Suppressor macrophage treated with lipopolysaccharide for 1 hour (primary cell): ENCODE measurements around the gene OR2D2.
"Not testable (repeated sequence)": the region's sequence is repeated elsewhere in the genome, so short reads cannot be mapped to it uniquely, and the experiment has no call there.

Experiments
- DNase-seq, 3 donors: peaks; one replicate each; pipeline ENCODE4 v3.0.0-alpha.2; 2020 to 2022

Gene OR2D2

DNA sequence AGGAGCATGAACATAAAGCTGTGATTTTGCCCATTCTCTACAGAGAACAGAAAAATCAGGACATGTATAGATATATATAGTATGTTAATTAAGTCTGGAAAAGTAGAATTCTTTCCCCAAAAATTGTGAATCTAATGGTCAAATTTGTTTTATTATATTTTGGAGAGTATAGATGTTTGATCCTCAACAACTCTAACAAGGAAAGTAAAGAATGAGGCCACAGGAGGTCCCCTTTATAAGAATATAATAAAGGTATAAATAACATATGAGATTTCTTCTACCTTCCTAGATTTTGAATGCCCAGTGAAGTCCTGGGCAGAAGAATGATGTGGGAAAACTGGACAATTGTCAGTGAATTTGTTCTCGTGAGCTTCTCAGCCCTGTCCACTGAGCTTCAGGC lies 16.0 kb downstream of the OR2D2 start, which contains the start of gene OR10A4:
OR10A4 (plus strand) TSS at position 301 of the 400 bp plus-strand sequence; CDS start at position 324, 23 bp downstream.
- no peak for DNase-seq

DNA sequence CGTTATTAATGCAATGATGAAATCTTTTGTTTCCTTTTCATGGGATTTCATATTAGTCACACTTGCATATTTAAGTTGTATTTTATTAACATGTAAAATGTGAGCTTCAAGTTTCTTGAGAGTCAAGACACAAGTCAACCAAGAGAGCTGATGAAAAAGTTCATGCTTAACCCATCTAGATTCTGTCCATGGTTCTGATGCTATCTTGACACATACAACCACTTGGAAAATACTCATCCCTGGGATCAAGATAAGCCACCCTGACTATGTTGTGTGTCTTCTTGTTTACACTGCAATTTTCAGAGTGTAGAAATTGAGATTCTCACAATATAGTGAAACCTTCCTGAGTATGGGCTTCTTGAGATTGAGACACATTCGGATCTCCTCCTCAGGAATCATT lies 16.5 kb downstream of the OR2D2 start:
- no peak for DNase-seq

DNA sequence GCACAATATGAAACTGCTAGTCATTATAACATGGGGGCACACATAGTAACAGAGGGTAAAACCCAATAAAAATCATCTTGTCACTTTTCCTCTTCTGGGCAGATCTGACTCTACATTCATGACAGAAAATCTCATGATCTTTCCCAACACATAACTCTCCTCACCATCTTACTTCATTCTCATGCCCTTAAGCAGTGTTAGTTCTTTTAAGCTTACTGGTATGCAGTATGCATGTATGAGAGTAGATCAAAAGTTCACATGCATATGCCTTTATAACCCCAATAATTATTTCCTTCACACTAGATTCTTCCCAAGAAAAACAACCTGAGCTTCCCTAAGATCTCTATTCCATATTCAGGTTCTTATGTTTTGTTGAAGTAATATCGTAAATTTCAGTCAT lies 21.0 kb downstream of the OR2D2 start:
- DNase-seq: no peak

DNA sequence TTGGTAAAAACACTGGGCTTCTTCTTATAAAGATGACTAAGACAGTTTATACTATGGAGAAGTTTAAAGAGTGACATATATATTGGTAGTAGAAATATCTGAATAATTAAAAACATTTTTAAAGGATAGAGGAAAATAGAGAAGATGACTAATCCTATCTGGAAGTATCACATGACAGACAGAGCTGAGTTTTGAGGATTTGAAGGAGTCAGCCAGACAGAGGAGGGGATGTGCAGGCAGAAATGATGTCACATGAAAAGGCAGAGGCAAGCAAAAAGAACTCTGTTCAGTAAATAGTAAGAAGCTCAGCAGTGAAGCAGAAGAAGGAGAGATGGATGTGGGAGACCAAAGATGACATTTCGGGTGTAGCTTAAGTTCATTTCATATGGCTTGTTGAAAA lies 27.9 kb downstream of the OR2D2 start:
- DNase-seq: peak; percentile 35 to 66 (median 40)

DNA sequence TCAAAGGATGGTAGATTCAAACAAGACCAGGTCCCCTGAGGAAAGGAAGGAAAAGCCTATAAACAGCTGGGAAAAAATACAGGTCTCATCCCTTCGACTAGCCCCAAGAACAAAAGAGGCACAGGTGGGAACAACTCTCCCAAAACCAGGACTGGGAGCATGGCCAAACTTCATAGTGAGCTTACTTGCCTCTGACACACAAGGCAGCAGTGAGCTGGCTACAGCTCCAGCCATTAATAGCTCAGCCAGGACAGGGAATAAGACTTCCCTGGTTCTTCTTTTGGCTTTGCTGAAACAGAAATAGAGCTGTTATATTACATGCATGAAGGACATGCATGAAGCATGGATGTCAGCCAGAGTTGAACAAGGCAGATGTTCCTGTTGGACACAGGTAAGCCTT lies 29.3 kb downstream of the OR2D2 start, which contains the start of gene OR10A2:
OR10A2 (plus strand) TSS at position 97 of the 400 bp plus-strand sequence. CDS start 6,698 bp downstream, outside the sequence.
- no peak for DNase-seq

DNA sequence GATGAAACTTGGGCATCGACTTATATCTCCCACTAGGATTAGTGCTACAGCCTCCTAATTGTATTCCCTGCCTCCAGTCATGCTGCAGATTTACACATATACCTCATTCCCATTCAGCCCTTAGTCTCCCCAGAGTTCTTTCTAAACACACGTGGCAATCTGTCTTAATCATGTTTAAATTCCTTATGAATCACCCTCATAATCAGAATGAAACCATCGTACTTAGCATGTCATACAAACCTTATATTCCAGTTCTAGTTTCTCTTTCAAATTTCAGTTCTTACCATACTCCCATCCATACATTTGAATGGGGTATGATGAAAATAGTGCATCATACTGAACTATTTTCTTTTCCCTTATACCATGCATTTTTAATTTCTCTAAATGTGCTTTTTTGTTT lies 35.4 kb downstream of the OR2D2 start:
- peak in 1 of 3 donors; percentile 16 for DNase-seq

DNA sequence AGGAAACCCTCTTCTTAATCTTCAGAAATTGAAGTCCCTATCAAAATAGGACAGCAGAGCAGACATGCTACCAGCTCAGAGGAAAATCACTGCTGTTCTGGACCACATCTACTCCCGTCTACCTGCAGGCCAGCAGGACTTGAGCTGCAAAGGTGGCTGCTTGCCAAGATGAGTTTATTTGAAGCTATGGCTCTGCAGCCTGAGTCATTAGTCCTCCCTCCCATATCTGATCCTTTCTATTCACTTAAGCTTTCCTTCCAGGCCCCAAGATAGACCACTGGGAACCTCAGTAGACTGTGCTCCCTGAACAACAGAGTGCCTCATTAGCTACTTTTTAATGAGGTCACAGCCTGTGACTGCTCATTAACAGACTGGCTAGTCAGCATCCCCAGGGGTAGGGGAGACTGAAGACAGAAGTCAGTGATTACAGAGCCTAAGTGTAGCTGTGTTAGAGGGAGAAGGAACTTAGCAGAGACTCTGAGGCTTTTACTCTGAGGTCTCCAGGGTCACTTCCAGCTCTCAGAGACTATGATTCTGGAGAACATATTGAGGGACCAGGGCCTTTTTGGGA lies 36.2 kb downstream of the OR2D2 start:
- no peak for DNase-seq

DNA sequence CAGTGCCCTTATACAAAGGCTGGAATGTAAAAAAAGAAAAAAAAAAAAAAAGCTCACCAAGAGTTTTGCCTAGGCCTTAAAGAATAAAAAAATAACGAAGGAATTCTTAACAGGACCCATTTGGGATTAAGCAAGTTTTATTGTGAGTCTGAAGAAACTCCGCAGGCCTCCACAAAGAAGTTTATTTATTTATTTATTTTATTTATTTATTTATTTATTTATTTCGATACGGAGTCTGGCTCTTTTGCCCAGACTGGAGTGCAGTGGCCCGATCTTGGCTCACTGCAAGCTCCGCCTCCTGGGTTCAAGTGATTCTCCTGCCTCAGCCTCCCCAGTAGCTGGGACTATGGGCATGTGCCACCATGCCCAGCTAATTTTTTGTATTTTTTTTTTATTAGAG lies 37.5 kb downstream of the OR2D2 start:
- not testable (repeated sequence) for DNase-seq

DNA sequence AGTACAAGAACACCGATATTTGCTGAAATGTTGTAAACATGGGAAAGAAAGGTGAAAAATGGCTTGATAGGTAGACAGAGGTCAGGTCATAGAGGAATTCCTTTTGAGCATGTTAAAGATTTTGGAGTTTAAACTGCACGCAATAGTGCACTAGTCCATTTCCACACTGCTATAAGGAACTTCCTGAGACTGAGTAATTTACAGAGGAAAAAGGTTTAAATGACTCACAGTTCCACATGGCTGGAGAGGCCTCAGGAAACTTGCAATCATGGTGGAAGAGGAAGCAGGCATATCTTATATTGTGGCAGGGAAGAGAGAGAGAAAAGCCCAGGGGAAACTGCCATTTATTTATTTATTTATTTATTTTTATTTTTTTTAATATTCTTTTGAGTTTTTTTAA lies 41.8 kb downstream of the OR2D2 start:
- DNase-seq: peak in 2 of 3 donors; percentile 6 to 39

DNA sequence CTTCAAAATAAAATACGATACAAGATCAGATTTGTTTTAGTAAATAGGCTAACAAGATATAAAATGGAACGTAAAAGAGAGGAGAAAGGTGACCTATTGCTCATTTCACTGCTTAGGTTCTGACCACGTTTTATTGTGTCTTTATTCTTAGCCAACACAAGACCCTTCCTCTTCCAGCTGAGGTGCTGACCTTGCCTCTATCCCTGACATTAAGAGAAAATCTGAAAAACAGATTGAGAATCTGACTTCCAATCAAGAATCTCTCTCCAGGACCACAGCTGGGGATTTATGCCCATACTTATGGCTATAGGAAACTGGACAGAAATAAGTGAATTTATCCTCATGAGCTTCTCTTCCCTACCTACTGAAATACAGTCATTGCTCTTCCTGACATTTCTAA lies 46.9 kb downstream of the OR2D2 start, which contains the start of gene OR10A5:
OR10A5 (plus strand) TSS at position 301 of the 400 bp plus-strand sequence; CDS start at position 301, 0 bp downstream.
- DNase-seq: no peak

DNA sequence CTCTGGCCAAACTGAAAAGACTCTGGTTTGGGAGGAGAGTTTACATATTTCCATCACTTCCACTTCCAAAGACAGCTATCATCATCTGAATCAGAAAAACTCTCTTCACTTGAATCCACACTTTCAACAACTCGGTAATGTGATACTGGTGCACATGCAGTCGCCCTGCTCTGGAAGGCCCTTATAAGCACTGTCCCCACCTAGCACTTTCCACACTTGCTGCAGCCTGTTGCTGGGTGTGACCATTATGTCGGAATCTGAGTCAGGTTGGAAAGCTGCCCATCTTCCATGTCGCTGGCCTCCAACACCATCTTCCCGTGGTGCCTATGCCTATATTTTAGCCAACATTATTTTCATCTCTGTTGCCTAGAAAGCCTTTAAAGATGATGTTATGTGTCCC lies 47.9 kb downstream of the OR2D2 start:
- DNase-seq: no peak

DNA sequence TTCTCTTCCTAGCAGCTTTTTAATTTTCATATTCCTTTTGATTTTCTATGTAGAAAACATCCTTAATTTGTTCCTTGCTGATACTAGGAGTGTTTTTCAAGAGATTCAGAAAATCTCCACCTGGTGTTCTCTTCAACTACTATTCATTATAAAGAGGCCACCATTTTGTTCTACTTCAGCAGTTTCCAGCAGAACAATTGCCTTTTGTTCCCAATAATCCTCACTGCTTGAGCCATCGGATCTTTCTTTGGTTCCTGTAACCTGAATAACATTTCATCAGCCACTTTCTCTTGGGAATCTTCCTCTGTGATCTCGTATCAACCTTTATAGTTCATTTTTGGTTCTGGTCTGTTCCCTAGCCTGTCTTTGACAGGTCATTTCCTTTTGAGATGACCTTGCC lies 48.6 kb downstream of the OR2D2 start:
- DNase-seq: no peak

DNA sequence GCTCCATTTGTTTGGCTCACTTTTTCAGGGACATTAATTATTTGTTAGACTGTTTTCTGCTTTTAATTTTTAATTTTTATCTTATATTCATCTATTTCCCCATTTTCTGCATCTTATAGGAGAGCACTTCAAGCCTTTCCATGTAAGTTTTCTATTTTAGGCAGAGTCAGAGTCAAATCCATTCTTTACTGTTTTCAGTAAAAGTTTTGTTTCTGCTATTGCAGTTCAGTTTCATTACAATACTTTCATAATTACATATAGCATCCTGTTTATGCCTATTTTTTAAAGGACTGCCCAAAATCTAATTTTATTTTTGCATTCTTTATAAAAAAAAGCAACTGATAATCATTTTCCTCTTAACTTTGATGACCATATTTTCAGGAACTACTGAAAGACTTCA lies 50.6 kb downstream of the OR2D2 start:
- DNase-seq: no peak
